H1 (cell line): Measurements from ENCODE around the gene IL9.
A peak's percentile ranks its signal among the peaks of the same experiment; 100 is the strongest.

Experiments
- CBX5 ChIP-seq: fragments of 300-800, 300-1000 bp; sonication (generic); IDR thresholded peaks from 2 replicates; pipeline ENCODE4 v1.7.1; 2016; ENCODE audit warnings: antibody characterized with exemption, low read length, low read depth
- EP300 ChIP-seq, 2 experiments: IDR thresholded peaks; 1 replicate in 1 of 2; 2 replicates in 1 of 2; pipeline ENCODE4 v1.6.1; 2011 to 2012; ENCODE audit warnings: low read depth in 2 of 2, low read length in 2 of 2, mild to moderate bottlenecking in 2 of 2, borderline replicate concordance in 1 of 2, inconsistent platforms in 1 of 2, moderate library complexity in 1 of 2
- EZH2 ChIP-seq: fragments of 200-600 bp; sonication (generic); IDR thresholded peaks from 2 replicates; pipeline ENCODE4 v1.7.1; 2012; ENCODE audit warnings: low read depth, mild to moderate bottlenecking, moderate library complexity, low read length, inconsistent platforms; ENCODE audit not compliant: severe bottlenecking
- HDAC6 ChIP-seq: IDR thresholded peaks from one replicate; pipeline ENCODE4 v1.7.1; 2012; ENCODE audit warnings: low read depth, mild to moderate bottlenecking, inconsistent platforms, low read length, moderate library complexity
- MAFK ChIP-seq: IDR thresholded peaks from 2 replicates; pipeline ENCODE4 v1.6.1; 2012; ENCODE audit warnings: low read depth, mild to moderate bottlenecking, improper control_type of control experiment, low read length
- POLR2A ChIP-seq, 2 experiments: IDR thresholded peaks; 1 replicate in 1 of 2; 2 replicates in 1 of 2; pipeline ENCODE4 v1.6.1; 2011; ENCODE audit warnings: low read depth in 2 of 2, low read length in 2 of 2, mild to moderate bottlenecking in 2 of 2; ENCODE audit errors: control extremely low read depth in 1 of 2
- POLR2AphosphoS5 ChIP-seq: IDR thresholded peaks from 2 replicates; pipeline ENCODE4 v1.6.1; 2011; ENCODE audit warnings: low read depth, low read length
- RAD21 ChIP-seq, 2 experiments: IDR thresholded peaks in 1 of 2; conservative IDR thresholded peaks in 1 of 2; 2 replicates each; pipeline ENCODE4 v1.6.1; 2011; ENCODE audit warnings: low read depth in 2 of 2, low read length in 2 of 2, improper control_type of control experiment in 1 of 2, inconsistent platforms in 1 of 2, mild to moderate bottlenecking in 1 of 2, moderate library complexity in 1 of 2
- TBP ChIP-seq: IDR thresholded peaks from 2 replicates; pipeline ENCODE4 v1.6.1; 2011; ENCODE audit warnings: low read depth, low read length, improper control_type of control experiment
- TF ChIP-seq, protein P1 (sequence below), 3 experiments: IDR thresholded peaks; 1 replicate in 2 of 3; 2 replicates in 1 of 3; pipeline versions ENCODE4 v1.5.1 to v1.6.1; 2011; ENCODE audit warnings: low read length in 3 of 3, mild to moderate bottlenecking in 3 of 3, inconsistent platforms in 2 of 3, low read depth in 1 of 3, moderate library complexity in 1 of 3; ENCODE audit not compliant: insufficient read depth in 1 of 3; ENCODE audit errors: control extremely low read depth in 1 of 3
- TF ChIP-seq, protein P2 (sequence below): IDR thresholded peaks from 2 replicates; pipeline ENCODE4 v1.6.1; 2011; ENCODE audit warnings: low read length, improper control_type of control experiment
- TF ChIP-seq, protein P3 (sequence below): IDR thresholded peaks from 2 replicates; pipeline ENCODE4 v1.6.1; 2012; ENCODE audit warnings: inconsistent platforms

DNA sequence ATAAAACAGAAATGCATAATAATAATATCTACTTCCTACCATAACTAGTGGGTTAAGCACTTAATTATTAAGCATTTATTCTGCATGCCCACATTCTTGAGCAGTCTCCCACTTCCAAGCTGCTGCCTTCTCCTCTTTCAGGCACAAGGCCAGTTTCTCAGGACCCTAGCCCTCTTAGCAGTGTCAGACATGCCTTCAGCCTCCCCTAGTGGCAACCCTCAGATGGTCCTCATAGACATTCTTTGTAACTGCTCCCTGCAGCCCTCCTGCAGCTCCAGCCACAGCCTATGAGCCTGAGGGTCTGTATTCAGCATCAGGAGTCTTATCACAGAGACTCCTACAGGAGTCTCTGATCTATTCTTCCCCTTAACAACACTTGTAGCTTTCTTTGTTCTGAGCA is 3.9 kb downstream of the IL9 start:
- TF ChIP-seq, protein P1, sequence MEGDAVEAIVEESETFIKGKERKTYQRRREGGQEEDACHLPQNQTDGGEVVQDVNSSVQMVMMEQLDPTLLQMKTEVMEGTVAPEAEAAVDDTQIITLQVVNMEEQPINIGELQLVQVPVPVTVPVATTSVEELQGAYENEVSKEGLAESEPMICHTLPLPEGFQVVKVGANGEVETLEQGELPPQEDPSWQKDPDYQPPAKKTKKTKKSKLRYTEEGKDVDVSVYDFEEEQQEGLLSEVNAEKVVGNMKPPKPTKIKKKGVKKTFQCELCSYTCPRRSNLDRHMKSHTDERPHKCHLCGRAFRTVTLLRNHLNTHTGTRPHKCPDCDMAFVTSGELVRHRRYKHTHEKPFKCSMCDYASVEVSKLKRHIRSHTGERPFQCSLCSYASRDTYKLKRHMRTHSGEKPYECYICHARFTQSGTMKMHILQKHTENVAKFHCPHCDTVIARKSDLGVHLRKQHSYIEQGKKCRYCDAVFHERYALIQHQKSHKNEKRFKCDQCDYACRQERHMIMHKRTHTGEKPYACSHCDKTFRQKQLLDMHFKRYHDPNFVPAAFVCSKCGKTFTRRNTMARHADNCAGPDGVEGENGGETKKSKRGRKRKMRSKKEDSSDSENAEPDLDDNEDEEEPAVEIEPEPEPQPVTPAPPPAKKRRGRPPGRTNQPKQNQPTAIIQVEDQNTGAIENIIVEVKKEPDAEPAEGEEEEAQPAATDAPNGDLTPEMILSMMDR (IDR thresholded peaks at IDR 0.05; ENCODE audit: control extremely low read depth in 1 of 3, insufficient read depth in 1 of 3, low read depth in 1 of 3, low read length in 3 of 3) = peak; percentile 58 to 83 (median 68)
- TF ChIP-seq RAD21 (IDR thresholded peaks at IDR 0.05 in 1 of 2, conservative IDR thresholded peaks at IDR 0.05 in 1 of 2; ENCODE audit: low read depth in 2 of 2, low read length in 2 of 2) (peak; percentile 63 to 73), EZH2 (no peak), POLR2AphosphoS5 (no peak), MAFK (no peak), POLR2A (IDR thresholded peaks at IDR 0.05; ENCODE audit: control extremely low read depth in 1 of 2, low read depth in 2 of 2, low read length in 2 of 2) (no peak), EP300 (IDR thresholded peaks at IDR 0.05; ENCODE audit: borderline replicate concordance in 1 of 2, low read depth in 2 of 2, low read length in 2 of 2) (no peak), CBX5 (no peak), TBP (no peak), HDAC6 (no peak)
- TF ChIP-seq, protein P2, sequence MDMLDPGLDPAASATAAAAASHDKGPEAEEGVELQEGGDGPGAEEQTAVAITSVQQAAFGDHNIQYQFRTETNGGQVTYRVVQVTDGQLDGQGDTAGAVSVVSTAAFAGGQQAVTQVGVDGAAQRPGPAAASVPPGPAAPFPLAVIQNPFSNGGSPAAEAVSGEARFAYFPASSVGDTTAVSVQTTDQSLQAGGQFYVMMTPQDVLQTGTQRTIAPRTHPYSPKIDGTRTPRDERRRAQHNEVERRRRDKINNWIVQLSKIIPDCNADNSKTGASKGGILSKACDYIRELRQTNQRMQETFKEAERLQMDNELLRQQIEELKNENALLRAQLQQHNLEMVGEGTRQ = no peak
- TF ChIP-seq, protein P3, sequence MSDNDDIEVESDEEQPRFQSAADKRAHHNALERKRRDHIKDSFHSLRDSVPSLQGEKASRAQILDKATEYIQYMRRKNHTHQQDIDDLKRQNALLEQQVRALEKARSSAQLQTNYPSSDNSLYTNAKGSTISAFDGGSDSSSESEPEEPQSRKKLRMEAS = no peak
